NCI-H187 treated with DMSO at 0.1 percent for 48 hours (cell line): Measurements from ENCODE around the gene GNB3.

ENCODE experiments used
- DNase-seq: peaks from one replicate; lab custom pipeline; 2025; lab: John Stamatoyannopoulos, UW

Gene GNB3

GRCh38 chr12:6823182-6824084 lies 17.3 kb upstream of the GNB3 start:
- no peak for DNase-seq

- DNase-seq: no peak
Measured at GRCh38 chr12:6824085-6824775, 16.5 kb upstream of the GNB3 start.

GRCh38 chr12:6824901-6825381 lies 15.8 kb upstream of the GNB3 start:
- no peak for DNase-seq

- DNase-seq: peak; percentile 30
Measured at GRCh38 chr12:6825398-6826124, 15.2 kb upstream of the GNB3 start.

- no peak for DNase-seq
Measured at GRCh38 chr12:6826125-6826733, 14.5 kb upstream of the GNB3 start.

GRCh38 chr12:6826734-6827436 lies 13.8 kb upstream of the GNB3 start:
- DNase-seq: no peak

GRCh38 chr12:6827437-6827911 lies 13.3 kb upstream of the GNB3 start:
- peak; percentile 58 for DNase-seq

- no peak for DNase-seq
Measured at GRCh38 chr12:6827982-6828780, 12.5 kb upstream of the GNB3 start, which contains the start of gene P3H3. Gene P3H3 (plus strand): TSS chr12:6828407. CDS start chr12:6828441, 34 bp downstream.

- DNase-seq: no peak
Measured at GRCh38 chr12:6828781-6829535, 11.8 kb upstream of the GNB3 start.

- no peak for DNase-seq
Measured at GRCh38 chr12:6829536-6830220, 11.0 kb upstream of the GNB3 start.

GRCh38 chr12:6830286-6830890 lies 10.3 kb upstream of the GNB3 start:
- DNase-seq: no peak

- no peak for DNase-seq
Measured at GRCh38 chr12:6830999-6831398, 9.7 kb upstream of the GNB3 start.

GRCh38 chr12:6831450-6831995 lies 9.2 kb upstream of the GNB3 start:
- DNase-seq: no peak

- no peak for DNase-seq
Measured at GRCh38 chr12:6832125-6832524, 8.6 kb upstream of the GNB3 start.

GRCh38 chr12:6833189-6833890 lies 7.4 kb upstream of the GNB3 start:
- no peak for DNase-seq

- DNase-seq: no peak
Measured at GRCh38 chr12:6834254-6834653, 6.5 kb upstream of the GNB3 start.

- no peak for DNase-seq
Measured at GRCh38 chr12:6834873-6835272, 5.9 kb upstream of the GNB3 start.

- DNase-seq: no peak
Measured at GRCh38 chr12:6836851-6837250, 3.9 kb upstream of the GNB3 start.
